Fibroblast of pulmonary artery (primary cell): ENCODE results near the gene SERTAD2.

Experiments
- DNase-seq: peaks from one replicate; pipeline ENCODE4 v3.0.0-alpha.2; 2010; ENCODE audit warnings: low read depth
- H3K4me3 ChIP-seq: replicated peaks from 2 replicates; pipeline ENCODE4 v1.5.1; 2011; ENCODE audit warnings: low read depth, mild to moderate bottlenecking, control low read depth, low read length, moderate library complexity
- TF ChIP-seq, protein P1 (sequence below): IDR thresholded peaks from 2 replicates; pipeline ENCODE4 v1.5.1; 2011; ENCODE audit warnings: mild to moderate bottlenecking, control low read depth, low read length, inconsistent platforms; ENCODE audit errors: missing control alignments

SERTAD2 gene

DNA sequence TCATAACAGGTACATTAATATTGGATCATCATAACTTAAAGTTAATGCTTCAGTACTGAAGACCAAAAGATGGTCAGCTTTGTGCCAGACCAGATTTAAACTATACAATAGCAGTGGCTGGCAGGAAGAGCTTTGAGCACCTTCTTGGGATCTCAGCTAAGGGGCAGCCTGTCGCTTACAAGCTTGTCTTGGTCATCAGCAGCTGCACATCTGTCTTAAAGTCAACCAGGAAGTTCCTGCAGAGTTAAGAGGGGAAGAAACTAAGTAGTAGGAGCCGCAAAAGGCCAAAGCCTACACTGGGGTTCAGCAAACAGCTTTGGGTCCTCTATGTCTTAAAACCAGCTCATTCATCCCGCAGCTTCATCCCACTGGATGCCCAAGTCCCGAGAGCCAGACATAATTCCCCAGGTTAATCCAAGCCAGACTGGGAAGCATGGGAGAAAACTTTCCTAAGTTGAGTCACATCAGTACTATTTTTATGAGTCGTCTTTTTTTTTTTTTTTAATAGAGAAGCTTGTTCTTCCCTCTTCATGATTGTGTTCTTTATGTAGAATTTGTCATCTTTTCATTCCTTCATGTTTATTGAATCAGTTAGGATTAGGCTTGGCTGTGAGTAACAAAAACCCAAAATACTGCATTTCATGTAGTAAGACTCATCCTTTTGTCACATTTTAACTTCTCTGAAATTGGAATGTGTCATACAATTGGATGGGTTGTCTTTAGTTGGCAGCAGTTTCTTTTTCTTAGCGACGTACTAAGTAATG, 59.3 kb downstream of the SERTAD2 start:
- no peak for DNase-seq
- TF ChIP-seq, protein P1, sequence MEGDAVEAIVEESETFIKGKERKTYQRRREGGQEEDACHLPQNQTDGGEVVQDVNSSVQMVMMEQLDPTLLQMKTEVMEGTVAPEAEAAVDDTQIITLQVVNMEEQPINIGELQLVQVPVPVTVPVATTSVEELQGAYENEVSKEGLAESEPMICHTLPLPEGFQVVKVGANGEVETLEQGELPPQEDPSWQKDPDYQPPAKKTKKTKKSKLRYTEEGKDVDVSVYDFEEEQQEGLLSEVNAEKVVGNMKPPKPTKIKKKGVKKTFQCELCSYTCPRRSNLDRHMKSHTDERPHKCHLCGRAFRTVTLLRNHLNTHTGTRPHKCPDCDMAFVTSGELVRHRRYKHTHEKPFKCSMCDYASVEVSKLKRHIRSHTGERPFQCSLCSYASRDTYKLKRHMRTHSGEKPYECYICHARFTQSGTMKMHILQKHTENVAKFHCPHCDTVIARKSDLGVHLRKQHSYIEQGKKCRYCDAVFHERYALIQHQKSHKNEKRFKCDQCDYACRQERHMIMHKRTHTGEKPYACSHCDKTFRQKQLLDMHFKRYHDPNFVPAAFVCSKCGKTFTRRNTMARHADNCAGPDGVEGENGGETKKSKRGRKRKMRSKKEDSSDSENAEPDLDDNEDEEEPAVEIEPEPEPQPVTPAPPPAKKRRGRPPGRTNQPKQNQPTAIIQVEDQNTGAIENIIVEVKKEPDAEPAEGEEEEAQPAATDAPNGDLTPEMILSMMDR, result no peak

DNA sequence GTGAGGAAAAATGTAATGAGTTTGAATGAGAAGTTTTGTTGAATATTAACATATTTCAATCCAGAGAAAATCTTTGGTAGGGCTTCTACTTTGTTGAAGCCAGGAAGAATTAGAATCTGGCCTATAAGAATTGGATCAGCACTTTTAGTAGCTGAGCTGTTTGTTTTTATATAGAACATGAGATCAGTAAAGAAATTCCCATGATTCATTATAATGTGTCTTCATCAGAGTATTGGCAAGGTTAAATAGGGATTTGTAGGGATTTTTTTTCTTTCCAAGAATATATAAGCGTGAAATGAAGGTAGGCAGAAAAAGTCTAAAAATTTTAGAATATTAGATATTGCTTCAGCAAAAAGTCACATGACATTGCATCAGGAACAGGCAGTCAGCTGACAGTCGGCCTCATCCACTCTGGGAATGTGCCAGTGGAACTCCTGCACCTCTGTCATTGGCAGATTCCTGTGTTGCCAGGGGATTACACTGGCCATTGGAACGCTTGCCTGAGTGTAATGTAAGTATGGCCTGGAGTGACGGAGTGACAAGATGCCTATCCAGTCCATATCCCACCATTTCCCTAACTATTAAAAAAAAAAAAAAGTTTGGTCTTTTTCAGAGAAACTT, 60.6 kb downstream of the SERTAD2 start:
- peak; percentile 36 for DNase-seq
- no peak overlapping the region for H3K4me3 ChIP-seq
- TF ChIP-seq, protein P1, result no peak

More for the DNA sequence above, 59.3 kb downstream of the SERTAD2 start:
- H3K4me3 ChIP-seq, result no peak overlapping the region

DNA sequence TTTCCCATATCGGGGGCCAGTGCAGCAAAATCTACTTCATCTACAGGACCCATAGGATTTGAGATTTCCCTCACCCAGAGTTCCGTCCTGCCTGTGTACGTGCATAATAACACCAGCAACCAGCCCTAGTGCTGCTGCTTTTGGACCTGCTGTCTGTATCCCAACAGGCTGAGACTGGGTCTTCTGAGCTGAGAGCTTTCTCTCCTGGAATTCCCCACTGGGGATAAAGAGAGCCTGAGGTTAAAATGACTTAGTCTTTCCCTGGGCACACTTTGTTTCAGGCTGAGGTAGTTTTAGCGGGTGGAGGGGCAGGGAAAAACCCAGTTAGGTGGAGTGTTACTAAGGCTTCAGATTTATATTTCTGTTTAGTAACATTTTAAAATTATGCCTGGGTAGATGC, 62.5 kb downstream of the SERTAD2 start:
- TF ChIP-seq, protein P1, result no peak
- DNase-seq, result no peak
- H3K4me3 ChIP-seq, result no peak overlapping the region

DNA sequence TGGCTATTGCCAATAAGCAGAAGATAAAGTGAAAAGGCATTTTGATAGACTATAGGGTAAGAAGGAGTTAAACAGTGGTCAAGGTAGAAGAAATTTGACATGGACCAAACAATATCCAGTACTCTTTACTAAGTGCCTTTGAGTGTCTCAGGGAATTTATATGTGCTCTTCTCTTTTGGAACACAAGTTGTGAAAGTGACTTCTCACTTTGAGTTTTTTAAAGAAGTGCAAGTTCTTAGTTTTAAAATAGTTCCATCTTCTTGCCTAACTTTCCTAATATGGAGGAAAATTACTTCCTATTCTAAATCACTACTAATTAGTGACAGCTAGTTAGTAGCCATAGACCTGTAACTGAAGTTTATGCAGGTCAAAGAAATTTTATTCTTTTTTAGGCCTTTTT, 66.2 kb downstream of the SERTAD2 start:
- DNase-seq, result no peak
- no peak overlapping the region for H3K4me3 ChIP-seq
- TF ChIP-seq, protein P1, result no peak

DNA sequence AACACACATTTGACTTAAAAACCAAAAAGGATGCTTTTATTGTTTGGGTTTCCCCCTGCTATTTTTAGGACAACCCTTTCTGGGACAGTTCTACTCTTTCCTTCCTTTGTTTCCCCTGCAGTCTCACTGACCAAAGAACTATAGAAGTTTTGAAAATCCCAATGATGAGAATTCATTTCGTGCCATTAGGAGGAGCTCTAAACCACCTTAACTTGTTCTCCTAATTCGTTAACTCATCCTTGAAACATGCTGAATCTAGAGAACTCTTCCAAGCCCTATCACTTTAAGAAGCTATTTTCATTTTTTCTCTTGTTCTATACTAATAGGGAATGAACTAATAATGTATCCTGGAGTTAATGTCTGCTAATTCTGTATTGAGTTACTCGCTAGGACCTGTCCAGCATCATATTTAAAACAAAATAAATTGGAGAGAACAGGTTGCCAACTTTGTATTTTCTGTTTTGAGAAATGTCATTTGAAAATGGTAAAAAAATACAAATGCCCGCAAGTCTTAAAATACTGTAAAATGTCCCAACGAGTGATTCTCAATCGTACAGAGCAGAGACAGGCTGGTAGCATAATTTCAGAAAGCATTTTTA, 66.7 kb downstream of the SERTAD2 start:
- TF ChIP-seq, protein P1, result peak; percentile 77
- DNase-seq, result peak; percentile 77

DNA sequence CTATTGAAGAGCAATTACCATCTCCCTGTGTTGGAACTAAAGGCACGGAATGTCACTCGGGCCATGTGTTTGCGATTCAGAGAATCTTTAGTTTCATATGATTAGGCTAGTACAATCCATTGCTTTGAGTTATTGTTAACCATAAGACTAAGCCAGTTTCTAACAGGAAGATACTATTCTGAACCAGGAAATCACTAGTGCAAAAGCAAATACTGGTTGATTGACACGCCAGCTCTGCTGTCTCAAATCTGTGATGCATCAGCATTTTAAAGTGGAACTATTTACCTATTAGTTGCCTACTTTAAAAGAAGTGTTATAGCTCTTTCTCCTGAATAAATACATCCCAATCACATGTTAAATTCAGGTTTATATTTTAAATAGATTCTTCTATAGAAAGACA, 67.7 kb downstream of the SERTAD2 start:
- no peak for DNase-seq
- TF ChIP-seq, protein P1, result no peak
- H3K4me3 ChIP-seq, result no peak overlapping the region

More for the DNA sequence above, 66.7 kb downstream of the SERTAD2 start:
- no peak overlapping the region for H3K4me3 ChIP-seq
